Type B pancreatic cell (in vitro differentiated cells): ENCODE data around the gene ULK1. TPM values are rescaled to one million over a fixed set of nuclear protein-coding genes. Genes with fewer than 3 reads are reported as not detected.

Source experiments
- DNase-seq: peaks from one replicate; pipeline ENCODE4 v3.0.0; 2021; ENCODE audit warnings: mixed read lengths; ENCODE audit not compliant: unreplicated experiment; ENCODE audit errors: extremely low spot score
- H3K27ac Mint-ChIP-seq: 2 replicates; pipeline ENCODE4 v1.8.0; 2021; ENCODE audit warnings: mild to moderate bottlenecking, mixed read lengths
- H3K27me3 Mint-ChIP-seq: 2 replicates; pipeline ENCODE4 v1.8.0; 2021; ENCODE audit warnings: mixed read lengths
- H3K36me3 Mint-ChIP-seq: 2 replicates; pipeline ENCODE4 v1.8.0; 2021; ENCODE audit warnings: mixed read lengths
- H3K4me1 Mint-ChIP-seq: one replicate; pipeline ENCODE4 v1.8.0; 2021; ENCODE audit warnings: mixed read lengths; ENCODE audit not compliant: unreplicated experiment
- H3K4me3 Mint-ChIP-seq: 2 replicates; pipeline ENCODE4 v1.8.0; 2021; ENCODE audit warnings: mild to moderate bottlenecking, mixed read lengths
- H3K9me3 Mint-ChIP-seq: 2 replicates; pipeline ENCODE4 v1.8.0; 2021; ENCODE audit warnings: mixed read lengths
- total RNA-seq: library from RNA; stranded (reverse); gene quantifications from 2 replicates; pipeline ENCODE4 v1.2.1, GENCODE V29; 2021; ENCODE audit warnings: low replicate concordance
- TF ChIP-seq, protein P1 (sequence below): fragments of 200-600 bp; sonication (generic); conservative IDR thresholded peaks from 2 replicates; pipeline ENCODE4 v1.5.0; 2021; ENCODE audit warnings: antibody characterized with exemption, mild to moderate bottlenecking

Gene ULK1
- total RNA-seq, 1 donor from 2014 or later: 80.0 TPM

DNA sequence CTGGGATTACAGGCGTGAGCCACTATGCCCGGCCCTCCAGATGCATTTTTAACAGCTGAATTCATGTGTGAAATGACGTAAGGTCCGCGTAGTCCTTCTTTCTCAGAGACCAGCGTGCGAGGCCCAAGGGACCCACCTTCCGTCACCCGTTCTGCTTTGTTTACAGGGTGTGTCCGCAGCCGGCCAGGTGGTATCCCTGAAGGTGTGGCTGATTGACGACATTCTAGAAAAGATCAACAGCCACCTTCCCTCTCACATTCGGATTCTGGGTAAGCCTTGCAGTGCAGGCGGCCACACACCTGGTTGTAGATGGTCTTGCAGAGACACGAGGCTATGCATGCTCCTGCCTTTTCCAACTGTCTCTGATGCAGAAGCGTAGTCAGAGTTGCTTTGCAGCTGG is 44.6 kb downstream of the ULK1 start:
- Mint-ChIP-seq H3K9me3 (no peaks in the 10 kb centered on the region), H3K4me1 (no peaks in the 10 kb centered on the region), H3K4me3 (no peak overlapping the region), H3K27ac (peak overlapping the region; percentile 70), H3K27me3 (no peaks in the 10 kb centered on the region), H3K36me3 (peaks cover 4% of the 10 kb centered on the region)
- no peak for DNase-seq
- TF ChIP-seq, protein P1, sequence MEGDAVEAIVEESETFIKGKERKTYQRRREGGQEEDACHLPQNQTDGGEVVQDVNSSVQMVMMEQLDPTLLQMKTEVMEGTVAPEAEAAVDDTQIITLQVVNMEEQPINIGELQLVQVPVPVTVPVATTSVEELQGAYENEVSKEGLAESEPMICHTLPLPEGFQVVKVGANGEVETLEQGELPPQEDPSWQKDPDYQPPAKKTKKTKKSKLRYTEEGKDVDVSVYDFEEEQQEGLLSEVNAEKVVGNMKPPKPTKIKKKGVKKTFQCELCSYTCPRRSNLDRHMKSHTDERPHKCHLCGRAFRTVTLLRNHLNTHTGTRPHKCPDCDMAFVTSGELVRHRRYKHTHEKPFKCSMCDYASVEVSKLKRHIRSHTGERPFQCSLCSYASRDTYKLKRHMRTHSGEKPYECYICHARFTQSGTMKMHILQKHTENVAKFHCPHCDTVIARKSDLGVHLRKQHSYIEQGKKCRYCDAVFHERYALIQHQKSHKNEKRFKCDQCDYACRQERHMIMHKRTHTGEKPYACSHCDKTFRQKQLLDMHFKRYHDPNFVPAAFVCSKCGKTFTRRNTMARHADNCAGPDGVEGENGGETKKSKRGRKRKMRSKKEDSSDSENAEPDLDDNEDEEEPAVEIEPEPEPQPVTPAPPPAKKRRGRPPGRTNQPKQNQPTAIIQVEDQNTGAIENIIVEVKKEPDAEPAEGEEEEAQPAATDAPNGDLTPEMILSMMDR: no peak

DNA sequence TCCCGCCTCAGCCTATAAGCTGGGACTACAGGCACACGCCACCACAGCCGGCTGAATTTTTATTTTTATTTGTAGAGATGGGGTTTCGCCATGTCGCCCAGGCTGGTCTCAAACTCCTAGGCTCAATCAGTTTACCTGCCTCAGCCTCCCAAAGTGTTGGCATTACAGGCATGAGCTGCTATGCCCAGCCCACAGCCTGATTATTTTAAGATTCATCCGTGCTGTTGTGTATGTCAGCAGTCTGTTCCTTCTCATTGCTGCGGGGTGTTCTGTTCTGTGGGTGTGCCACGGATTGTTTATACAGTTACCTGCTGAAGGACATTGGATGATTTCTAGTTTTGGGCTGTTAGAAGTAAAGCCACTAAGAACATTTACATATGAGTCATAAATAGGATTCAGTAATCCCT is 45.7 kb downstream of the ULK1 start:
- Mint-ChIP-seq H3K4me1 (no peaks in the 10 kb centered on the region), H3K9me3 (no peaks in the 10 kb centered on the region), H3K4me3 (no peak overlapping the region), H3K27me3 (no peaks in the 10 kb centered on the region), H3K36me3 (peaks cover 4% of the 10 kb centered on the region), H3K27ac (no peak overlapping the region)
- no peak for DNase-seq
- TF ChIP-seq, protein P1: no peak

DNA sequence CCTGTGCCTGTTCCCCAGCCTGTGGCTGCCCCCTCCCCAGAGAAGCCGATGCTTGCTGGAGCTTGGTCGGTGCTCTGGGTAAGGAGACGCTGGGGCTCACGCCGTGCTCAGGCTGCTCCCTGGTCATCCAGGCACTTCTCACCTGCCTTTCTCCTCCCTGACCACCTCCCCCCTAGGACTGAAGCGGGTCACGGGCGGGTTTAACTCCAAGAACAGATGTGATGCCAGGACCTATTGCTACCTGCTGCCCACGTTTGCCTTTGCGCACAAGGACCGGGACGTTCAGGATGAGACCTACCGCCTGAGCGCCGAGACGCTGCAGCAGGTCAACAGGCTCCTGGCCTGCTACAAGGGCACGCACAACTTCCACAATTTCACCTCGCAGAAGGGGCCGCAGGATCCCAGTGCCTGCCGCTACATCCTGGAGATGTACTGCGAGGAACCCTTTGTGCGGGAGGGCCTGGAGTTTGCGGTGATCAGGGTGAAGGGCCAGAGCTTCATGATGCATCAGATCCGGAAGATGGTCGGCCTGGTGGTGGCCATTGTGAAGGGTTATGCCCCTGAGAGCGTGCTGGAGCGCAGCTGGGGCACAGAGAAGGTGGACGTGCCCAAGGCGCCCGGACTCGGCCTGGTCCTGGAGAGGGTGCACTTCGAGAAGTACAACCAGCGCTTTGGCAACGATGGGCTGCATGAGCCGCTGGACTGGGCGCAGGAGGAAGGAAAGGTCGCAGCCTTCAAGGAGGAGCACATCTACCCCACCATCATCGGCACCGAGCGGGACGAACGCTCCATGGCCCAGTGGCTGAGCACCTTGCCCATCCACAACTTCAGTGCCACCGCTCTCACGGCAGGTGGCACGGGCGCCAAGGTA is 46.9 kb downstream of the ULK1 start:
- TF ChIP-seq, protein P1: no peak
- H3K27me3 Mint-ChIP-seq: no peaks in the 10 kb centered on the region
- no peak for DNase-seq
- H3K27ac Mint-ChIP-seq: no peak overlapping the region
- peaks cover 4% of the 10 kb centered on the region for H3K36me3 Mint-ChIP-seq
- H3K4me1 Mint-ChIP-seq: no peaks in the 10 kb centered on the region
- no peak overlapping the region for H3K4me3 Mint-ChIP-seq
- H3K9me3 Mint-ChIP-seq: no peaks in the 10 kb centered on the region

GRCh38 chr12:131941987-131942341 is 47.5 kb downstream of the ULK1 start:
- H3K27me3 Mint-ChIP-seq: no peaks in the 10 kb centered on the region
- H3K27ac Mint-ChIP-seq: no peak overlapping the region
- H3K4me3 Mint-ChIP-seq: no peak overlapping the region
- H3K36me3 Mint-ChIP-seq: peaks cover 4% of the 10 kb centered on the region
- TF ChIP-seq, protein P1: no peak
- H3K4me1 Mint-ChIP-seq: no peaks in the 10 kb centered on the region
- DNase-seq: no peak
- H3K9me3 Mint-ChIP-seq: no peaks in the 10 kb centered on the region

DNA sequence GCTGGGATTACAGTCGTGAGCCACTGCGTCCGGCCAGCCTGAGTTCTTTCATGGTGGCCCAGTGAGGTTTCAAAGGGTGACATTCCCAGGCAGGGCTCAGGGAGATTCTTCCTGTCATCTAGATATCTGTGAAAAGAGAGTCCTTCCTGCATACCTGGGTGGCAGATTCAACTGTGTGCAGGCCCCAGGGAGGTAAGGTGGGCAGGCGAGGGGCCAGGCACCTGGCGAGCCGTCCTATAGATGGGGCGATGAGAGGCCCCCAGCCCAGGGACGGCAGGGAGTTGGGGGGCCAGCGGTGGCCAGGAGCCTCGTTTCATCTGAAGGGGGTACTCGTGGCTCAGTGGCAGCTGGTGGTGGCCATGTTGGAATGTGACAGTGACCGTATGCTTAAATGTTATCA is 48.2 kb downstream of the ULK1 start:
- Mint-ChIP-seq H3K27me3 (no peaks in the 10 kb centered on the region), H3K9me3 (no peaks in the 10 kb centered on the region), H3K4me3 (no peak overlapping the region), H3K27ac (no peak overlapping the region), H3K36me3 (peaks cover 4% of the 10 kb centered on the region), H3K4me1 (no peaks in the 10 kb centered on the region)
- DNase-seq: no peak
- TF ChIP-seq, protein P1: no peak
